Measurements from ENCODE around the gene JADE1.

DNA sequence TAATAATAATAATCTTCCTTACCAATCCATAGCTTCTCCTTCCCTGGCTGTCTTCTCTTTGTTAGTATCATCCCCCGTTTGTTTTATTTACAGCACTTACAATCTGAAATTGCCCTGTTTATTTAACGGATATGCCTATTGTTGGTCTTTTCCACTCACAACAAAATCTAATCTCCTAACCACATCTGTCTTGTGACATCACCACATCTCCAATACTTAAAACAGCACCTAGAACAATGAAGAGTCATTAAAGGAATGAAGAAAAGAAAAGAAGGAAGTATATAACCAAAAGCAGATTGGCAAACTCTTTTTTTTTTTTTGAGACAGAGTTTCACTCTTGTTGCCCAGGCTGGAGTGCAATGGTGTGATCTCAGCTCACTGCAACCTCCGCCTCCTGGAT is 38.7 kb upstream of the JADE1 start:
- TF ChIP-seq ZNF274 (IDR thresholded peaks at IDR 0.05; ENCODE audit: low read depth, low read length) (no peak), YY1 (IDR thresholded peaks at IDR 0.05; ENCODE audit: insufficient read depth, insufficient read length) (no peak)
